H9 (cell line): ENCODE data around the gene BRCC3. TPM values are rescaled to one million over a fixed set of nuclear protein-coding genes. Genes with fewer than 3 reads are reported as not detected.

ENCODE experiments used
- DNase-seq: peaks from one replicate; pipeline ENCODE4 v3.0.0-alpha.2; 2017
- H2AFZ ChIP-seq: one replicate; pipeline ENCODE4 v1.6.1; 2013; ENCODE audit warnings: mild to moderate bottlenecking, low read length, control low read depth, moderate library complexity
- H2AK5ac ChIP-seq: 2 replicates; pipeline ENCODE4 v1.6.1; 2013; ENCODE audit warnings: low read length, control low read depth, mixed read lengths; ENCODE audit not compliant: insufficient read length
- H2BK120ac ChIP-seq: one replicate; pipeline ENCODE4 v1.6.1; 2013; ENCODE audit warnings: low read depth, mild to moderate bottlenecking, low read length, control low read depth, inconsistent platforms; ENCODE audit not compliant: poor library complexity, severe bottlenecking
- H2BK12ac ChIP-seq: 2 replicates; pipeline ENCODE4 v1.6.1; 2013; ENCODE audit warnings: low read length, control low read depth, mixed read lengths, low read depth; ENCODE audit not compliant: insufficient read length
- H2BK15ac ChIP-seq: 2 replicates; pipeline ENCODE4 v1.6.1; 2013; ENCODE audit warnings: low read depth, low read length, control low read depth
- H2BK20ac ChIP-seq: one replicate; pipeline ENCODE4 v1.6.1; 2013; ENCODE audit warnings: low read depth, mild to moderate bottlenecking, low read length, control low read depth, inconsistent platforms; ENCODE audit not compliant: poor library complexity, severe bottlenecking
- H2BK5ac ChIP-seq: 2 replicates; pipeline ENCODE4 v1.6.1; 2013; ENCODE audit warnings: low read length, control low read depth, mixed read lengths; ENCODE audit not compliant: insufficient read length
- H3K14ac ChIP-seq: 2 replicates; pipeline ENCODE4 v1.6.1; 2013; ENCODE audit warnings: low read length, control low read depth; ENCODE audit not compliant: insufficient read depth
- H3K18ac ChIP-seq: 2 replicates; pipeline ENCODE4 v1.6.1; 2013; ENCODE audit warnings: low read depth, mild to moderate bottlenecking, mixed read lengths, low read length, control low read depth; ENCODE audit not compliant: insufficient read length
- H3K23ac ChIP-seq: 2 replicates; pipeline ENCODE4 v1.6.1; 2013; ENCODE audit warnings: low read length, control low read depth, mixed read lengths, low read depth; ENCODE audit not compliant: insufficient read length
- H3K23me2 ChIP-seq: 2 replicates; pipeline ENCODE4 v1.6.1; 2013; ENCODE audit warnings: low read depth, mild to moderate bottlenecking, mixed read lengths, low read length, control low read depth; ENCODE audit not compliant: insufficient read length, poor library complexity, severe bottlenecking
- H3K27ac ChIP-seq: 2 replicates; pipeline ENCODE4 v1.5.1; 2013; ENCODE audit warnings: low read length, control low read depth, mixed read lengths, low read depth; ENCODE audit not compliant: insufficient read length
- H3K27me3 ChIP-seq: 2 replicates; pipeline ENCODE4 v1.6.1; 2013; ENCODE audit warnings: low read length, control low read depth, inconsistent platforms; ENCODE audit not compliant: insufficient read depth
- H3K4ac ChIP-seq: 2 replicates; pipeline ENCODE4 v1.6.1; 2013; ENCODE audit warnings: low read depth, mild to moderate bottlenecking, control low read depth, inconsistent platforms, low read length, moderate library complexity
- H3K4me1 ChIP-seq: 2 replicates; pipeline ENCODE4 v1.6.1; 2013; ENCODE audit warnings: low read length, control low read depth, inconsistent platforms; ENCODE audit not compliant: insufficient read depth
- H3K4me2 ChIP-seq: 2 replicates; pipeline ENCODE4 v1.6.1; 2013; ENCODE audit warnings: low read length, control low read depth, mixed read lengths; ENCODE audit not compliant: insufficient read length, insufficient read depth
- H3K56ac ChIP-seq: 2 replicates; pipeline ENCODE4 v1.6.1; 2013; ENCODE audit warnings: low read depth, mild to moderate bottlenecking, mixed read lengths, low read length, control low read depth; ENCODE audit not compliant: insufficient read length
- H3K79me1 ChIP-seq: 2 replicates; pipeline ENCODE4 v1.6.1; 2013; ENCODE audit warnings: low read depth, mild to moderate bottlenecking, moderate library complexity, low read length, control low read depth, inconsistent platforms; ENCODE audit not compliant: insufficient read depth, poor library complexity, severe bottlenecking
- H3K79me2 ChIP-seq: 2 replicates; pipeline ENCODE4 v1.6.1; 2013; ENCODE audit warnings: low read length, control low read depth, inconsistent platforms; ENCODE audit not compliant: insufficient read depth
- H3K9ac ChIP-seq: 2 replicates; pipeline ENCODE4 v1.6.1; 2013; ENCODE audit warnings: low read length, control low read depth, mixed read lengths; ENCODE audit not compliant: insufficient read length; ENCODE audit errors: extremely low read depth
- H3K9me3 ChIP-seq: one replicate; pipeline ENCODE4 v1.6.1; 2013; ENCODE audit warnings: low read depth, low read length, inconsistent platforms; ENCODE audit not compliant: control insufficient read depth
- H3T11ph ChIP-seq: one replicate; pipeline ENCODE4 v1.6.1; 2013; ENCODE audit warnings: mild to moderate bottlenecking, low read length, control low read depth, inconsistent platforms
- H4K20me1 ChIP-seq: one replicate; pipeline ENCODE4 v1.6.1; 2013; ENCODE audit not compliant: control insufficient read depth, insufficient read length, insufficient read depth
- H4K5ac ChIP-seq: 2 replicates; pipeline ENCODE4 v1.6.1; 2013; ENCODE audit warnings: low read depth, mild to moderate bottlenecking, mixed read lengths, low read length, control low read depth; ENCODE audit not compliant: insufficient read length
- H4K8ac ChIP-seq: replicated peaks from 2 replicates; pipeline ENCODE4 v1.6.1; 2013; ENCODE audit warnings: low read length, control low read depth, mixed read lengths, low read depth; ENCODE audit not compliant: insufficient read length
- H4K91ac ChIP-seq: 2 replicates; pipeline ENCODE4 v1.6.1; 2013; ENCODE audit warnings: low read depth, mild to moderate bottlenecking, moderate library complexity, mixed read lengths, low read length, control low read depth; ENCODE audit not compliant: insufficient read length
- H3K27ac Mint-ChIP-seq, 3 experiments: 2 replicates in 2 of 3; 3 replicates in 1 of 3; pipeline ENCODE4 v1.8.0; 2020 to 2021; ENCODE audit warnings: mixed read lengths in 3 of 3, mild to moderate bottlenecking in 1 of 3, moderate library complexity in 1 of 3
- H3K27me3 Mint-ChIP-seq: 2 replicates; pipeline ENCODE4 v1.8.0; 2021; ENCODE audit warnings: low read depth, mild to moderate bottlenecking, moderate library complexity, mixed read lengths
- H3K36me3 Mint-ChIP-seq, 3 experiments: 2 replicates in 2 of 3; 3 replicates in 1 of 3; pipeline ENCODE4 v1.8.0; 2020 to 2021; ENCODE audit warnings: low read depth in 3 of 3, mixed read lengths in 3 of 3; ENCODE audit not compliant: insufficient read depth in 1 of 3
- H3K4me1 Mint-ChIP-seq, 2 experiments: 2 replicates each; pipeline ENCODE4 v1.8.0; 2020; ENCODE audit warnings: mixed read lengths in 2 of 2
- H3K4me3 Mint-ChIP-seq, 2 experiments: 2 replicates in 1 of 2; 3 replicates in 1 of 2; pipeline ENCODE4 v1.8.0; 2020 to 2021; ENCODE audit warnings: mild to moderate bottlenecking in 2 of 2, mixed read lengths in 2 of 2, moderate library complexity in 1 of 2
- H3K9me3 Mint-ChIP-seq, 2 experiments: 2 replicates in 1 of 2; 3 replicates in 1 of 2; pipeline ENCODE4 v1.8.0; 2020; ENCODE audit warnings: mild to moderate bottlenecking in 2 of 2, mixed read lengths in 2 of 2, moderate library complexity in 1 of 2
- CTCF ChIP-seq: fragments of 200-600 bp; sonication (generic); conservative IDR thresholded peaks from 3 replicates; pipeline ENCODE4 v1.8.0; 2021; ENCODE audit warnings: antibody characterized with exemption, mild to moderate bottlenecking
- WGBS: extraction: QIAGEN DNeasy Blood & Tissue Kit; methylation state at CpG from one replicate; pipeline ENCODE4 v1.1.7; 2013; ENCODE audit warnings: missing lambda C conversion rate, low lambda C conversion rate, mixed read lengths; ENCODE audit not compliant: insufficient read length; ENCODE audit errors: extremely low coverage; 5-methylcytosine and 5-hydroxymethylcytosine counted together
- total RNA-seq: library from RNA; stranded (reverse); gene quantifications from 2 replicates; pipeline ENCODE4 v1.2.1, GENCODE V29; 2021

The BRCC3 gene
- total RNA-seq, 1 experiment from 2014 or later = 27.3 TPM

GRCh38 chrX:155055494-155055893, 15.8 kb upstream of the BRCC3 start:
- H3K27me3 ChIP-seq = no peaks in the 10 kb centered on the region
- H3T11ph ChIP-seq = no peak overlapping the region
- no peak for DNase-seq
- H3K56ac ChIP-seq = no peak overlapping the region
- H3K14ac ChIP-seq = no peak overlapping the region
- H2AFZ ChIP-seq = no peak overlapping the region
- no peaks in the 10 kb centered on the region for H3K79me1 ChIP-seq
- no peak overlapping the region for H3K4ac ChIP-seq
- TF ChIP-seq CTCF = no peak
- no peak overlapping the region for H3K23ac ChIP-seq
- H2BK20ac ChIP-seq = no peak overlapping the region
- no peak overlapping the region for H3K27ac ChIP-seq
- H3K4me3 Mint-ChIP-seq = no peak overlapping the region
- peaks cover 54 to 67% of the 10 kb centered on the region in 2 experiments for H3K9me3 Mint-ChIP-seq
- H2BK5ac ChIP-seq = no peak overlapping the region
- no peak overlapping the region for H3K4me2 ChIP-seq
- H3K36me3 Mint-ChIP-seq = peaks cover 4 to 26% (median 12%) of the 10 kb centered on the region in 3 experiments; a peak in 4 of 7 replicates
- H4K91ac ChIP-seq = no peak overlapping the region
- no peak overlapping the region for H2BK12ac ChIP-seq
- no peak overlapping the region for H3K18ac ChIP-seq
- no peak overlapping the region for H2AK5ac ChIP-seq
- H2BK15ac ChIP-seq = no peak overlapping the region
- H4K20me1 ChIP-seq = no peaks in the 10 kb centered on the region
- no peak overlapping the region for H4K8ac ChIP-seq
- H2BK120ac ChIP-seq = no peak overlapping the region
- H3K9me3 ChIP-seq = peaks cover 23% of the 10 kb centered on the region
- no peak overlapping the region for H3K9ac ChIP-seq
- no CpG with 5 or more reads among the region's 3 CpGs for WGBS
- 0 out of 4 replicates have a peak, but pooled peaks cover 0 to 4% of the 10 kb centered on the region in 2 experiments for H3K4me1 Mint-ChIP-seq
- no peak overlapping the region for H4K5ac ChIP-seq
- H3K27ac Mint-ChIP-seq = no peak overlapping the region
- no peaks in the 10 kb centered on the region for H3K23me2 ChIP-seq
- H3K79me2 ChIP-seq = no peaks in the 10 kb centered on the region
- peaks cover 2% of the 10 kb centered on the region; the same call in 1 of the 2 replicates for H3K27me3 Mint-ChIP-seq
- no peaks in the 10 kb centered on the region for H3K4me1 ChIP-seq
